ENCODE measurements around the gene ZDHHC19.
"Not testable (repeated sequence)": the region's sequence is repeated elsewhere in the genome, so short reads cannot be mapped to it uniquely, and the experiment has no call there.

Gene ZDHHC19

GRCh38 chr3:196210673-196211556, at the start of gene ZDHHC19:
Gene ZDHHC19 (minus strand): TSS chr3:196211400. CDS start chr3:196211315, 85 bp downstream.
- in situ Hi-C loops (cut with HindIII; ENCODE audit: low sequenced_read_pairs) = no loop called here

GRCh38 chr3:196260784-196261183, 49.6 kb upstream of the ZDHHC19 start:
- in situ Hi-C loops (cut with HindIII; ENCODE audit: low sequenced_read_pairs) = no loop called here

- in situ Hi-C loops (cut with HindIII; ENCODE audit: low sequenced_read_pairs) = no loop called here
These were observed 44.6 kb upstream of the ZDHHC19 start for GRCh38 chr3:196255776-196256175.

- in situ Hi-C loops (cut with HindIII; ENCODE audit: low sequenced_read_pairs) = loop anchor here (5.0 kb wide), 1 partner anchor 268 kb away; no protein-coding TSS in a partner anchor
These were observed 43.4 kb upstream of the ZDHHC19 start for GRCh38 chr3:196254376-196255283.

GRCh38 chr3:196251918-196252317, 40.7 kb upstream of the ZDHHC19 start:
- in situ Hi-C loops (cut with HindIII; ENCODE audit: low sequenced_read_pairs) = loop anchor here (5.0 kb wide), 1 partner anchor 270 kb away; no protein-coding TSS in a partner anchor

- in situ Hi-C loops (cut with HindIII; ENCODE audit: low sequenced_read_pairs) = no loop called here
These were observed 35.6 kb upstream of the ZDHHC19 start for GRCh38 chr3:196246612-196247308.

GRCh38 chr3:196244166-196244565, 33.0 kb upstream of the ZDHHC19 start:
- in situ Hi-C loops (cut with HindIII; ENCODE audit: low sequenced_read_pairs) = not testable (repeated sequence)

GRCh38 chr3:196241704-196242103, 30.5 kb upstream of the ZDHHC19 start:
- in situ Hi-C loops (cut with HindIII; ENCODE audit: low sequenced_read_pairs) = no loop called here

GRCh38 chr3:196240424-196240823, 29.2 kb upstream of the ZDHHC19 start:
- in situ Hi-C loops (cut with HindIII; ENCODE audit: low sequenced_read_pairs) = no loop called here

GRCh38 chr3:196238612-196239560, 27.7 kb upstream of the ZDHHC19 start:
- in situ Hi-C loops (cut with HindIII; ENCODE audit: low sequenced_read_pairs) = no loop called here

- in situ Hi-C loops (cut with HindIII; ENCODE audit: low sequenced_read_pairs) = no loop called here
These were observed 26.0 kb upstream of the ZDHHC19 start for GRCh38 chr3:196237203-196237602.

- in situ Hi-C loops (cut with HindIII; ENCODE audit: low sequenced_read_pairs) = no loop called here
These were observed 25.0 kb upstream of the ZDHHC19 start for GRCh38 chr3:196236223-196236622.

- in situ Hi-C loops (cut with HindIII; ENCODE audit: low sequenced_read_pairs) = no loop called here
These were observed 24.4 kb upstream of the ZDHHC19 start for GRCh38 chr3:196235452-196236122.

- in situ Hi-C loops (cut with HindIII; ENCODE audit: low sequenced_read_pairs) = loop anchor here (5.0 kb wide), 1 partner anchor 56 kb away; no protein-coding TSS in a partner anchor
These were observed 21.7 kb upstream of the ZDHHC19 start for GRCh38 chr3:196232882-196233251.

- in situ Hi-C loops (cut with HindIII; ENCODE audit: low sequenced_read_pairs) = loop anchor here (5.0 kb wide), 1 partner anchor 55 kb away; no protein-coding TSS in a partner anchor
These were observed 21.1 kb upstream of the ZDHHC19 start for GRCh38 chr3:196232154-196232881.

GRCh38 chr3:196227629-196228493, 16.7 kb upstream of the ZDHHC19 start:
- in situ Hi-C loops (cut with HindIII; ENCODE audit: low sequenced_read_pairs) = no loop called here

- in situ Hi-C loops (cut with HindIII; ENCODE audit: low sequenced_read_pairs) = no loop called here
These were observed 15.9 kb upstream of the ZDHHC19 start for GRCh38 chr3:196227121-196227561.

All from endothelial cell of hepatic sinusoid (primary cell).